ENCODE measurements around the gene MYL5. TPM values are rescaled to one million over a fixed set of nuclear protein-coding genes. Genes with fewer than 3 reads are reported as not detected.

Gene MYL5
- total and polyA plus RNA-seq, 4 experiments from 2014 or later, result 2.1 to 15.4 (median 7.7) TPM

DNA sequence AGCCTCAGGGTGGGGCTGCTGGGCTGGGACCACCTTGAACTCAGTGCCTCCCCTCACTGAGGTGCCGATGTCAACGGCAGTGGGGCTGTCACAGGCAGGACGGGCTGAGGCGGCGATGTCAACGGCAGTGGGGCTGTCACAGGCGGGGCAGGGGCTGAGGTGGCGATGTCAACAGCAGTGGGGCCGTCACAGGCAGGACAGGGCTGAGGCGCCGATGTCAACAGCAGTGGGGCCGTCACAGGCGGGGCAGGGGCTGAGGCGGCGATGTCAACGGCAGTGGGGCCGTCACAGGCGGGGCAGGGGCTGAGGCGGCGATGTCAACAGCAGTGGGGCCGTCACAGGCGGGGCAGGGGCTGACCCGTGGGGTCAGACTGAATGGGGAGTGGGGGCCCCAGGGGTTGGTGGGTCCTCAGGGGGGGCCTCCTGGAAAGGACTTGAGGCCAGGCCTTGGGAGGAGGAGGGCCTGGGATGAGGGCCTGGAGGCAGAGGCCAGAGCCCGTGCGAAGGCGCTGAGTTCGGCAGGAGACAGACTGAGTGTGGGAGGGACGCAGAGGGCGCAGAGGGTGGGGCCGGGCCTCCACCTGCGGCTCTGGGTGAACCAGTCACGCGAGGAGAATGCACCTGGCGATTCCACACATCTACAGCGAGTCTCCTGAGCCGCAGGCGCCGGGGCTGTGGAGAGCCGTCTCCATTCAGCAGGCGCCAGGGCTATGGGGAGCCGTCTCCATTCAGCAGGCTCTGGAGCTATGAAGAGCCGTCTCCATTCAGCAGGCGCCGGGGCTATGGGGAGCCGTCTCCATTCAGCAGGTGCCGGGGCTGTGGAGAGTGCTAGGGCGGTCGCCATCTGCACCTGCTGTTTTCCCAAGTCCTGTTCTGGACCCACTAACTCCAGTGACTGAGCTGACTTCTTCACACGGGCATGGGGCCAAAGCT, 23.1 kb upstream of the MYL5 start:
- Histone ChIP-seq H3K27me3 (ENCODE audit: insufficient read depth, low read length) (no peaks in the 10 kb centered on the region), H3K4me3 (ENCODE audit: low read length in 2 of 2) (no peak overlapping the region), H3K9me3 (ENCODE audit: control insufficient read depth in 1 of 2, low read length in 2 of 2) (no peaks in the 10 kb centered on the region), H3K4me1 (ENCODE audit: insufficient read depth, low read length) (no peaks in the 10 kb centered on the region), H3K27ac (ENCODE audit: low read depth, low read length) (no peak overlapping the region), H3K36me3 (ENCODE audit: insufficient read depth, low read length) (no peaks in the 10 kb centered on the region)
- peaks cover 0 to 4% (median 2%) of the 10 kb centered on the region in 4 donors for H3K4me1 Mint-ChIP-seq
- intact Hi-C loops (cut with micrococcal nuclease), result no loop called here
- no peak overlapping the region for H3K4me3 Mint-ChIP-seq
- no peaks in the 10 kb centered on the region for H3K36me3 Mint-ChIP-seq
- POLR2A ChIA-PET (ENCODE audit: partially characterized antibody), result no interaction called here
- CTCF ChIA-PET (ENCODE audit: partially characterized antibody), result no interaction called here
- H3K9me3 Mint-ChIP-seq, result peaks cover 0 to 2% (median 0%) of the 10 kb centered on the region in 8 donors
- H3K27ac Mint-ChIP-seq, result no peak overlapping the region
- peaks cover 5 to 6% of the 10 kb centered on the region in 2 donors for H3K27me3 Mint-ChIP-seq
- no peak for DNase-seq

GRCh38 chr4:651884-652642, 22.3 kb upstream of the MYL5 start:
- intact Hi-C loops (cut with micrococcal nuclease), result no loop called here
- Mint-ChIP-seq H3K4me1 (no peaks in the 10 kb centered on the region), H3K27me3 (peaks cover 1 to 3% of the 10 kb centered on the region in 2 donors), H3K36me3 (no peaks in the 10 kb centered on the region), H3K9me3 (peaks cover 0 to 2% (median 0%) of the 10 kb centered on the region in 8 donors), H3K27ac (no peak overlapping the region), H3K4me3 (no peak overlapping the region)
- ChIA-PET CTCF (ENCODE audit: partially characterized antibody) (no interaction called here), POLR2A (ENCODE audit: partially characterized antibody) (no interaction called here)
- Histone ChIP-seq H3K4me3 (ENCODE audit: low read length in 2 of 2) (no peak overlapping the region), H3K4me1 (ENCODE audit: insufficient read depth, low read length) (no peaks in the 10 kb centered on the region), H3K27ac (ENCODE audit: low read depth, low read length) (no peak overlapping the region), H3K27me3 (ENCODE audit: insufficient read depth, low read length) (no peaks in the 10 kb centered on the region), H3K36me3 (ENCODE audit: insufficient read depth, low read length) (no peaks in the 10 kb centered on the region), H3K9me3 (ENCODE audit: control insufficient read depth in 1 of 2, low read length in 2 of 2) (no peaks in the 10 kb centered on the region)
- DNase-seq, result no peak

- POLR2A ChIA-PET (ENCODE audit: partially characterized antibody), result no interaction called here
Measured at GRCh38 chr4:653080-653821, 21.1 kb upstream of the MYL5 start.

DNA sequence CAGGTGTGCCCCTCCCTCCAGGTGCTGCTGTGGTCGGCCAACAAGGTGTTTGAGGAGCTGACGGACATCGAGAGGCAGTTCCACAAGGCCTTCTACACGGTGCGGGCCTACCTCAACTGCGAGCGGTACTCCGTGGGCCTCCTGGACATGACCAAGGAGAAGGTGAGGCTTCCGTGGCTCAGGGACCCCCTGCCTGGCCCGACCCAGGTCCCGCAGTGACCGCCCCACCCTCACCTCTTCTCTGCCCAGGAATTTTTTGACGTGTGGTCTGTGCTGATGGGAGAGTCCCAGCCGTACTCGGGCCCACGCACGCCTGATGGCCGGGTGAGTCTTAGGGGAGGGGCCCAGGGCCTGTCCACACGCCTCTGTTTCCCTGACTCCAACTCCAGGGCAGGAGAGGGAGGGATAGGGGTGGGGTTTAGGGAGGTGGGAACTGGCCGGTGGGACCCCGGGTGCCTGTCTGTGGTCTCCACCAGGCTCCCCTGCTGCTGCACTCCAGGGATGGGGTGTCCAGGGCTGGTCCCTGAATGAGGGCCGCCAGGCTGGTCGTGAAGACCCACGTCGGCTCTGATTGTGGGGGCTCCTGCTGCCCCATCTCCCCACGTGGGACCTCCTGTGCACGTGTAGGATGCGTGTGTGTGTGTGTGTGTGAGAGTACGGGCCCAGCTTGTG, 20.4 kb upstream of the MYL5 start:
- Histone ChIP-seq H3K9me3 (ENCODE audit: control insufficient read depth in 1 of 2, low read length in 2 of 2) (no peaks in the 10 kb centered on the region), H3K4me1 (ENCODE audit: insufficient read depth, low read length) (no peaks in the 10 kb centered on the region), H3K27ac (ENCODE audit: low read depth, low read length) (no peak overlapping the region), H3K4me3 (ENCODE audit: low read length in 2 of 2) (no peak overlapping the region), H3K36me3 (ENCODE audit: insufficient read depth, low read length) (no peaks in the 10 kb centered on the region), H3K27me3 (ENCODE audit: insufficient read depth, low read length) (no peaks in the 10 kb centered on the region)
- ChIA-PET CTCF (ENCODE audit: partially characterized antibody) (no interaction called here), POLR2A (ENCODE audit: partially characterized antibody) (no interaction called here)
- DNase-seq, result no peak
- no peak overlapping the region for H3K27ac Mint-ChIP-seq
- H3K36me3 Mint-ChIP-seq, result no peaks in the 10 kb centered on the region
- H3K27me3 Mint-ChIP-seq, result peaks cover 1 to 3% of the 10 kb centered on the region in 2 donors
- H3K4me1 Mint-ChIP-seq, result no peaks in the 10 kb centered on the region
- H3K9me3 Mint-ChIP-seq, result peaks cover 0 to 4% (median 0%) of the 10 kb centered on the region in 8 donors
- intact Hi-C loops (cut with micrococcal nuclease), result no loop called here
- no peak overlapping the region for H3K4me3 Mint-ChIP-seq

More at GRCh38 chr4:653080-653821, 21.1 kb upstream of the MYL5 start:
- intact Hi-C loops (cut with micrococcal nuclease), result no loop called here
- H3K36me3 Mint-ChIP-seq, result no peaks in the 10 kb centered on the region
- no peaks in the 10 kb centered on the region for H3K27me3 ChIP-seq (ENCODE audit: insufficient read depth, low read length)
- CTCF ChIA-PET (ENCODE audit: partially characterized antibody), result no interaction called here
- H3K9me3 Mint-ChIP-seq, result peaks cover 0 to 4% (median 0%) of the 10 kb centered on the region in 8 donors
- H3K4me1 ChIP-seq (ENCODE audit: insufficient read depth, low read length), result no peaks in the 10 kb centered on the region
- no peak overlapping the region for H3K4me3 Mint-ChIP-seq
- H3K9me3 ChIP-seq (ENCODE audit: control insufficient read depth in 1 of 2, low read length in 2 of 2), result no peaks in the 10 kb centered on the region
- peaks cover 1 to 3% of the 10 kb centered on the region in 2 donors for H3K27me3 Mint-ChIP-seq
- no peaks in the 10 kb centered on the region for H3K36me3 ChIP-seq (ENCODE audit: insufficient read depth, low read length)
- H3K4me3 ChIP-seq (ENCODE audit: low read length in 2 of 2), result no peak overlapping the region
- no peak overlapping the region for H3K27ac Mint-ChIP-seq
- no peak overlapping the region for H3K27ac ChIP-seq (ENCODE audit: low read depth, low read length)
- no peak for DNase-seq
- no peaks in the 10 kb centered on the region for H3K4me1 Mint-ChIP-seq

DNA sequence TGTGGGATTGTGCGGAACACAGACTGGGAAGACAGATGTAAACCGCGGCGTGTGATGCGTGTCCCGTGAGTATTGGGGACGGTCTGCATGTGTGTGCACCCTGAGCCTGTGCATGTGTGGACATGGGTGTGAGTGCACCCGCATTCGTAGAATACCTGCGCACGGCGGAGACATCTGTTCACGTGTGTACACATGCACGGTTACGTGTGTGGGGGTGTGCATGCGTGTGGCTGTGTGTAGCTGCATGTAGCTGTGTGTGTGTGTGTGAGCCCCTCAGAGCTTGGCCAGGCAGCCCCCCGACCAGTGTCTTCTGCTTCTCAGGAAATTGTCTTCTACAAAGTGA, 19.9 kb upstream of the MYL5 start:
- no peak overlapping the region for H3K27ac Mint-ChIP-seq
- CTCF ChIA-PET (ENCODE audit: partially characterized antibody), result no interaction called here
- Histone ChIP-seq H3K27me3 (ENCODE audit: insufficient read depth, low read length) (no peaks in the 10 kb centered on the region), H3K4me1 (ENCODE audit: insufficient read depth, low read length) (no peaks in the 10 kb centered on the region), H3K4me3 (ENCODE audit: low read length in 2 of 2) (no peak overlapping the region), H3K27ac (ENCODE audit: low read depth, low read length) (no peak overlapping the region), H3K9me3 (ENCODE audit: control insufficient read depth in 1 of 2, low read length in 2 of 2) (no peaks in the 10 kb centered on the region), H3K36me3 (ENCODE audit: insufficient read depth, low read length) (no peaks in the 10 kb centered on the region)
- POLR2A ChIA-PET (ENCODE audit: partially characterized antibody), result no interaction called here
- intact Hi-C loops (cut with micrococcal nuclease), result no loop called here
- H3K27me3 Mint-ChIP-seq, result peaks cover 1 to 3% of the 10 kb centered on the region in 2 donors
- no peaks in the 10 kb centered on the region for H3K4me1 Mint-ChIP-seq
- H3K9me3 Mint-ChIP-seq, result peaks cover 0 to 2% (median 0%) of the 10 kb centered on the region in 8 donors
- H3K4me3 Mint-ChIP-seq, result no peak overlapping the region
- DNase-seq, result no peak
- no peaks in the 10 kb centered on the region for H3K36me3 Mint-ChIP-seq

DNA sequence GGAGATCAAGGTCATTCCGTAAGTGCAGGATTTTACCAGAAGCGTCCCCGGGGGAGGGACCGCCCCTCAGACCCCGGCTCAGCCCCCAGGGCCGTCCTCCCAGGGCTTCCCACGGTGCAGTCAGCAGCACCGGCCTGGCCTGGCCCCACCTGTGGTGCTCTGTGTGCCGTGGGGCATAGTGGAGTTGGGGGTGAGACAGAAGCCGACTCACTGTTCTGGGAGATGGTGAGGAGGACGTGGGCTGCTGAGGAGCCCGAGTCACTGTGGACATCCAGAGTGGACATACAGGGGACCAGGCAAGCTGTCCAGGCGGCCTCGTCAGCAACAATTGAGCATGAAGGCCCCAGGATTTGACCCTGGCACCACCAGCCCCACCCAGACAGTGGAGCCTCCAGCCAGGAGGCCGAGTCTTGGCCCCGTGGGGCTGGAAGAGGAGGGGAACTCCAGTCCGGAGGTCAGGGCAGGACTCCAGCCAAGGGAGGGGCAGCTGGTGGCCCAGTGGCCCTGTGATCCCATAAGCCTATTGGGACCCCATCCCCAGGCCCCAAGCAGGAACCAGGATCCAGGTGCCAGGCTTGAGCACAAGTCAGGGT, 19.4 kb upstream of the MYL5 start:
- peaks cover 0 to 3% of the 10 kb centered on the region in 2 donors for H3K36me3 Mint-ChIP-seq
- H3K36me3 ChIP-seq (ENCODE audit: insufficient read depth, low read length), result no peaks in the 10 kb centered on the region
- H3K9me3 Mint-ChIP-seq, result peaks cover 0 to 2% (median 0%) of the 10 kb centered on the region in 8 donors
- CTCF ChIA-PET (ENCODE audit: partially characterized antibody), result no interaction called here
- no peaks in the 10 kb centered on the region for H3K4me1 ChIP-seq (ENCODE audit: insufficient read depth, low read length)
- no peaks in the 10 kb centered on the region for H3K4me1 Mint-ChIP-seq
- H3K27ac Mint-ChIP-seq, result peak overlapping the region in 1 of 7 donors; percentile 23
- H3K27ac ChIP-seq (ENCODE audit: low read depth, low read length), result no peak overlapping the region
- no peaks in the 10 kb centered on the region for H3K9me3 ChIP-seq (ENCODE audit: control insufficient read depth in 1 of 2, low read length in 2 of 2)
- POLR2A ChIA-PET (ENCODE audit: partially characterized antibody), result no interaction called here
- DNase-seq, result no peak
- no peaks in the 10 kb centered on the region for H3K27me3 ChIP-seq (ENCODE audit: insufficient read depth, low read length)
- intact Hi-C loops (cut with micrococcal nuclease), result no loop called here
- H3K4me3 Mint-ChIP-seq, result no peak overlapping the region
- H3K27me3 Mint-ChIP-seq, result peaks cover 1 to 3% of the 10 kb centered on the region in 2 donors
- H3K4me3 ChIP-seq (ENCODE audit: low read length in 2 of 2), result no peak overlapping the region
